Neural cell (in vitro differentiated cells): Measurements from ENCODE around the gene NT5M. TPM values are rescaled to one million over a fixed set of nuclear protein-coding genes. Genes with fewer than 3 reads are reported as not detected.

Source experiments
- H2AFZ ChIP-seq: fragments of 200-600, 300-800 bp; sonication (generic), shearing (Covaris generic); 2 replicates; pipeline ENCODE4 v1.6.0; 2014; ENCODE audit warnings: low read depth, mild to moderate bottlenecking, antibody characterized with exemption, low read length, moderate library complexity
- H3F3A ChIP-seq: fragments of 200-600 bp; shearing (Covaris generic); 2 replicates; pipeline ENCODE4 v1.6.1; 2016; ENCODE audit warnings: mild to moderate bottlenecking, moderate library complexity, mixed read lengths, antibody characterized with exemption, low read length; ENCODE audit not compliant: insufficient read depth, poor library complexity, severe bottlenecking
- H3K27ac ChIP-seq: fragments of 200-600, 300-800 bp; sonication (generic), shearing (Covaris generic); 2 replicates; pipeline ENCODE4 v1.5.1; 2014; ENCODE audit warnings: mild to moderate bottlenecking, low read length, moderate library complexity
- H3K27me3 ChIP-seq: fragments of 300-800, 200-600 bp; sonication (generic), shearing (Covaris generic); 2 replicates; pipeline ENCODE4 v1.6.0; 2014; ENCODE audit warnings: mild to moderate bottlenecking, low read depth, low read length, moderate library complexity; ENCODE audit not compliant: insufficient read depth
- H3K36me3 ChIP-seq: fragments of 300-800, 200-600 bp; sonication (generic), shearing (Covaris generic); 2 replicates; pipeline ENCODE4 v1.5.1; 2014; ENCODE audit warnings: mild to moderate bottlenecking, antibody characterized with exemption, low read length, moderate library complexity; ENCODE audit not compliant: insufficient read depth
- H3K4me2 ChIP-seq: fragments of 300-800, 200-600 bp; sonication (generic), shearing (Covaris generic); 2 replicates; pipeline ENCODE4 v1.6.0; 2014; ENCODE audit warnings: mild to moderate bottlenecking, low read length
- H3K4me3 ChIP-seq: fragments of 300-800, 200-600 bp; sonication (generic), shearing (Covaris generic); 2 replicates; pipeline ENCODE4 v1.5.1; 2014; ENCODE audit warnings: mild to moderate bottlenecking, low read length, moderate library complexity
- H3K79me2 ChIP-seq: fragments of 200-600 bp; shearing (Covaris generic); replicated peaks from 2 replicates; pipeline ENCODE4 v1.6.0; 2014; ENCODE audit warnings: mild to moderate bottlenecking, low read length, moderate library complexity; ENCODE audit not compliant: insufficient read depth
- H3K9ac ChIP-seq: fragments of 300-800, 200-600 bp; sonication (generic), shearing (Covaris generic); 2 replicates; pipeline ENCODE4 v1.6.1; 2016; ENCODE audit warnings: mild to moderate bottlenecking, low read length, mixed read lengths
- H3K9me2 ChIP-seq: fragments of 200-600 bp; shearing (Covaris generic); 2 replicates; pipeline ENCODE4 v1.6.1; 2016; ENCODE audit warnings: mild to moderate bottlenecking, low read length, mixed read lengths; ENCODE audit not compliant: insufficient read depth
- H3K9me3 ChIP-seq: fragments of 200-600, 300-800 bp; sonication (generic), shearing (Covaris generic); 2 replicates; pipeline ENCODE4 v1.6.1; 2016; ENCODE audit warnings: mild to moderate bottlenecking, mixed run types, low read length, moderate library complexity, mixed read lengths
- H4K20me1 ChIP-seq: fragments of 200-600 bp; shearing (Covaris generic); 2 replicates; pipeline ENCODE4 v1.6.1; 2016; ENCODE audit warnings: mild to moderate bottlenecking, mixed run types; ENCODE audit not compliant: insufficient read depth
- EP300 ChIP-seq: fragments of 450-650 bp; conservative IDR thresholded peaks from 2 replicates; pipeline ENCODE4 v1.6.1; 2014; ENCODE audit warnings: antibody characterized with exemption, mild to moderate bottlenecking, moderate library complexity; ENCODE audit not compliant: poor library complexity, severe bottlenecking
- EZH2 ChIP-seq: fragments of 200-600, 300-800 bp; shearing (Covaris generic), sonication (generic); IDR thresholded peaks from 2 replicates; pipeline ENCODE4 v1.6.1; 2014; ENCODE audit warnings: antibody characterized with exemption, low read length, borderline replicate concordance, mild to moderate bottlenecking; ENCODE audit not compliant: insufficient read depth, poor library complexity, severe bottlenecking
- SMC3 ChIP-seq: fragments of 450-650 bp; conservative IDR thresholded peaks from 2 replicates; pipeline ENCODE4 v1.6.1; 2014; ENCODE audit warnings: antibody characterized with exemption, mild to moderate bottlenecking, moderate library complexity; ENCODE audit not compliant: poor library complexity
- TAF1 ChIP-seq: IDR thresholded peaks from 2 replicates; pipeline ENCODE4 v1.6.1; 2012; ENCODE audit warnings: low read depth
- polyA plus RNA-seq: library from polyadenylated mRNA; depleted of rRNA; stranded (reverse); fragments of >200 nt; gene quantifications from 2 replicates; pipeline ENCODE4 v1.2.3, GENCODE V29; 2014
- TF ChIP-seq, protein P1 (sequence below): IDR thresholded peaks from 2 replicates; pipeline ENCODE4 v1.6.1; 2012; ENCODE audit warnings: borderline replicate concordance

Gene NT5M
- polyA plus RNA-seq, 1 donor from 2014 or later: 11.1 TPM

DNA sequence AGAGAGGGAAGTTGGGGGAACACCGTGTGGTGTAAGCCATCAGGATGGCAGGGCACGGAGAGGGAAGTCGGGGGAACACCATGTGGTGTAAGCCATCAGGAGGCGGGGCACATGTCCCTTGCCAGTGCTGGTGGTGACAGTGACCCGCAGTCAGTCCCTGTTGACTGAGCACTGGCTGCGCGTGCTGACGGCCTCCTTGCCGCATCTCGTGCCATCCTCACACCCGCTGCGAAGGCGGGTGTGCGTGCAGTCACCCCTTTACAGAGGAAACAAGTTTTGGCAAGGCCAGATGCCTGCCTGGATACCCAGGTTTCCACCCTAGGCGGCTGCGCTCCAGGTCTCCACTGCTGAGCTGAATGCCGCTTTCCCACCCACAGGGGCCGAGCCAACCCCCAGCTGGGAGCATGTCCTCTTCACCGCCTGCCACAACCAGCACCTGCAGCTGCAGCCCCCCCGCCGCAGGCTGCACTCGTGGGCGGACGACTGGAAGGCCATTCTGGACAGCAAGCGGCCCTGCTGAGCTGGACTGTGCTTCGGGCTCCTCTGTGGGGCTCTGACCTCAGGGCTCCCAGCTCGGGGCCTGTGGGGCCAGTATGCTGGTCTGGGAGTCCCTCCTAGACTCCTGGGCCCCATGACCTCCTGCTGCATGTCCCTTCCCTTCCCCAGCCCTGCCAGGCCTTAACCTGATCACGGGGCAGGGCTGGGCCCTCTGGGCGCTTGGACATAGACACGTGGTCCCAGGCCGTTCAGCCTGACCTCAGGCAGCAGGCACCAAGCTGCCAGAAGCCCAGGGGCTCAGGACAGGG lies 43.5 kb downstream of the NT5M start:
- TF ChIP-seq EP300: no peak
- Histone ChIP-seq H3K9me2 (no peaks in the 10 kb centered on the region), H2AFZ (no peak overlapping the region), H4K20me1 (no peaks in the 10 kb centered on the region), H3K79me2 (no peaks in the 10 kb centered on the region), H3K4me3 (no peak overlapping the region), H3K36me3 (no peaks in the 10 kb centered on the region), H3K4me2 (no peak overlapping the region), H3F3A (no peaks in the 10 kb centered on the region), H3K27me3 (no peaks in the 10 kb centered on the region), H3K9ac (no peak overlapping the region), H3K9me3 (no peaks in the 10 kb centered on the region), H3K27ac (no peak overlapping the region)

DNA sequence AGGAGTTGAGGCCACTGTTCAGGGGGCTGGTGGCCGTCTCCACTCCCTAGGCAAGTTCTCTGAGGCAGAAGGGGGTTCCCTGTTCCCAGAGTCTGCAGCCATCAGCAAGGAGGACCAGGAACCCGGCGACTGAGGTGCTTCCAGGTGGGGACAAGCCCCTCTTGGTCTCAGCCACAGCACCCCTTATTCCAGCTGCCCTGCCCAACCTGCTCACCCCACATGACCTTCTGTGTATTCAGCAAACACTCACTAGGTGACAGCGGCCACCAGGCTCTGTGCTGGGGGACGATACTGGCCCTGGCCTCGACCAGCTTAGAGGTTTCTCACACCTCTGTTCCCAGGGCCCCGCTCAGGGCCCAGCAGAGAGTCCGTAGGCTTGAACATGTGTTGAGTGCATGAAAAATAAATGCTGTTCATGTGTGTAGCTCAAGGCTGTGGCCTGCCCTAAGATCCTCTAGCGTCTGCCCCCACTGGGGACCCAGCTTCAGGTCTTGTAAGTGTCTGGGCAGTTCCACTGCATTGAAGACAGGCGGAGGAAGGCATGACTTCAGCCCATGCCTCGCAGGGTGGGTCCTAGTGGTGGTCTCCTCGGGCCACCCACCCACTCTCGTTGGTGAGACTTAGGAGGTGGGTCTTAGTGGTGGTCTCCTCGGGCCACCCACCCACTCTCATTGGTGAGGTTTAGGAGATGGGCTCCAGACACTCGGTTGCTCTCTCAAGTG lies 44.2 kb downstream of the NT5M start:
- no peak overlapping the region for H3K4me3 ChIP-seq
- H2AFZ ChIP-seq: no peak overlapping the region
- H3K79me2 ChIP-seq: no peaks in the 10 kb centered on the region
- H3K9me3 ChIP-seq: no peaks in the 10 kb centered on the region
- H3K27me3 ChIP-seq: no peaks in the 10 kb centered on the region
- H3K27ac ChIP-seq: no peak overlapping the region
- H3F3A ChIP-seq: no peaks in the 10 kb centered on the region
- no peaks in the 10 kb centered on the region for H3K36me3 ChIP-seq
- no peaks in the 10 kb centered on the region for H3K9me2 ChIP-seq
- TF ChIP-seq SMC3 (no peak), EZH2 (no peak), EP300 (no peak), TAF1 (no peak)
- H3K4me2 ChIP-seq: no peak overlapping the region
- no peaks in the 10 kb centered on the region for H4K20me1 ChIP-seq
- no peak overlapping the region for H3K9ac ChIP-seq

DNA sequence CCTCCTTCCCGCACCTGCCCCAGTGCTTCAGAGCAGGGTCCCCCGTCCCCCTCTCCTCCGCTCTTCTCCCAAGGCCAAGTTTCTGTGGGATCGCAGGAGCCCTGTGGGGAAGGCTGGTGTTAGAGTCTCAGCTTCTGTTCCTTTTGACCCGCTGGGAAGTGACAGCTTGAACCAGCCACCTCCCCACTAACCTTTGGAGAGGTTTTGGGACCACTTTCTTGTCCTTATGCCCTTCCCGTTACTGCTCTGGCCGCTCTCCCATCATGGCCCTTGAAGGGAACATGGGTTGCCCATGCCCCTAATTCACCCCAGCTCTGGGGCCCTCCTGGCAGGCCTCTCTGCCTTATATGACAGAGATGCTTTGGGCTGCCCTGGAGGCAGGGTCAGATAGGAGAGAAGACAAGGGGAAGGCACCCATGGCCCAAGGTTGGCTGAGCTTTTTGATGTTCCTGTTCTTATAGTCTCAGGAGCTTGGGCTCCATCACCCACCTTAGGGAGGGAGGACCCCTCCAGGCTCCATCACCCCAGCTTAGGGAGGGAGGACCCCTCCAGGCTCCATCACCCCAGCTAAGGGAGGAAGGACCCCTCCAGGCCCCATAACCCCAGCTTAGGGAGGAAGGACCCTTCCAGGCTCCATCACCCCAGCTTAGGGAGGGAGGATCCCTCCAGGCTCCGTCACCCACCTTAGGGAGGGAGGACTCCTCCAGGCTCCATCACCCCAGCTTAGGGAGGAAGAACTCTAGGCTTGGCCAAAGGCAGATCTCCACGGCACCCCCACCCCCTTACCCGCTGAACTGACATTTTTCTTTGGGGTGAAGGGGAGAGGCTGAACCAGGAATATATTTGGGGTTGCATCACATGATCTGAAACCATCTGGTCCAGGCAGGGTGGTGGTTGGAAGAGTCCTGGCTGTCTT lies 45.0 kb downstream of the NT5M start:
- H3K4me2 ChIP-seq: no peak overlapping the region
- no peak overlapping the region for H3K4me3 ChIP-seq
- no peaks in the 10 kb centered on the region for H3K9me2 ChIP-seq
- TF ChIP-seq EZH2: no peak
- TF ChIP-seq, protein P1, sequence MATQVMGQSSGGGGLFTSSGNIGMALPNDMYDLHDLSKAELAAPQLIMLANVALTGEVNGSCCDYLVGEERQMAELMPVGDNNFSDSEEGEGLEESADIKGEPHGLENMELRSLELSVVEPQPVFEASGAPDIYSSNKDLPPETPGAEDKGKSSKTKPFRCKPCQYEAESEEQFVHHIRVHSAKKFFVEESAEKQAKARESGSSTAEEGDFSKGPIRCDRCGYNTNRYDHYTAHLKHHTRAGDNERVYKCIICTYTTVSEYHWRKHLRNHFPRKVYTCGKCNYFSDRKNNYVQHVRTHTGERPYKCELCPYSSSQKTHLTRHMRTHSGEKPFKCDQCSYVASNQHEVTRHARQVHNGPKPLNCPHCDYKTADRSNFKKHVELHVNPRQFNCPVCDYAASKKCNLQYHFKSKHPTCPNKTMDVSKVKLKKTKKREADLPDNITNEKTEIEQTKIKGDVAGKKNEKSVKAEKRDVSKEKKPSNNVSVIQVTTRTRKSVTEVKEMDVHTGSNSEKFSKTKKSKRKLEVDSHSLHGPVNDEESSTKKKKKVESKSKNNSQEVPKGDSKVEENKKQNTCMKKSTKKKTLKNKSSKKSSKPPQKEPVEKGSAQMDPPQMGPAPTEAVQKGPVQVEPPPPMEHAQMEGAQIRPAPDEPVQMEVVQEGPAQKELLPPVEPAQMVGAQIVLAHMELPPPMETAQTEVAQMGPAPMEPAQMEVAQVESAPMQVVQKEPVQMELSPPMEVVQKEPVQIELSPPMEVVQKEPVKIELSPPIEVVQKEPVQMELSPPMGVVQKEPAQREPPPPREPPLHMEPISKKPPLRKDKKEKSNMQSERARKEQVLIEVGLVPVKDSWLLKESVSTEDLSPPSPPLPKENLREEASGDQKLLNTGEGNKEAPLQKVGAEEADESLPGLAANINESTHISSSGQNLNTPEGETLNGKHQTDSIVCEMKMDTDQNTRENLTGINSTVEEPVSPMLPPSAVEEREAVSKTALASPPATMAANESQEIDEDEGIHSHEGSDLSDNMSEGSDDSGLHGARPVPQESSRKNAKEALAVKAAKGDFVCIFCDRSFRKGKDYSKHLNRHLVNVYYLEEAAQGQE: no peak
- TF ChIP-seq SMC3: no peak
- no peaks in the 10 kb centered on the region for H3K36me3 ChIP-seq
- no peaks in the 10 kb centered on the region for H3K9me3 ChIP-seq
- no peak overlapping the region for H2AFZ ChIP-seq
- H3K27ac ChIP-seq: no peak overlapping the region
- no peaks in the 10 kb centered on the region for H3K79me2 ChIP-seq
- H3K27me3 ChIP-seq: no peaks in the 10 kb centered on the region
- H3K9ac ChIP-seq: no peak overlapping the region
- H3F3A ChIP-seq: no peaks in the 10 kb centered on the region
- no peaks in the 10 kb centered on the region for H4K20me1 ChIP-seq
